ENCODE results near the gene TRA2A.

Gene TRA2A

DNA sequence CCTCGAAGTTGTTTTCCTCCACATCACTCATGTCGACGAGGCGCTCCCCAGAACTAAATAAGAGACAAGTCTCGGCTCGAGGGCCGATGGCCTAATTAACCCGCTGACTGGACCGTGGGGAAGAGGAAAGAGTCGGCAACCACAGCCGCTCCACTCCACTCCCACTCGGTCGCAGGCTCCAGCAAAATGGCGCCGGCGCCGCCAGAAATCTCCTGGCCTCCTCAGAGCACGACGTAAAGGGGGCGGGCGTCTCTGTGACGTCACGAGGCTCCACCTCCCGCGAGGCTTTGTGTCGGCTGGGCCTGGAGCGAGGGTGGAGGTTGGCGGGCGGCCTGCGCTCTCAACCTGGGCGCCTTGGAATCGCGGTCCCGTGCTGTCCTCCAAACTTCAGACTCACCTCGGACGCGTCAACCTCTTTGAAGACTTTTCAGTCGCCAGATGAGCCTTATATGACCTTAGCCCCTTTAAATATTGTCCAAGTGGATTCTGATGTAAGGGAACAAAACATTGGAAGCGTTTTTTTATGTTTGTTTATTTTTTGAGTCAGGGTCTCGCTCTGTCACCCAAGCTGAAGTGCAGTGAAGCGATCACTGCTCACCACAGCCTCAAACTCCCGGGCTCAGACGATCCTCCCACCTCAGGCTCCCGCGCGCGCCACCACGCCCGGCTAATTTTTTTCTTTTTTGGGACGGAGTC, at the start of gene TRA2A:
Gene TRA2A, minus strand, starts transcription at position 188 of the 696 bp plus-strand sequence. Its CDS starts 157 bp downstream, at position 31.
- TF ChIP-seq, protein P1, sequence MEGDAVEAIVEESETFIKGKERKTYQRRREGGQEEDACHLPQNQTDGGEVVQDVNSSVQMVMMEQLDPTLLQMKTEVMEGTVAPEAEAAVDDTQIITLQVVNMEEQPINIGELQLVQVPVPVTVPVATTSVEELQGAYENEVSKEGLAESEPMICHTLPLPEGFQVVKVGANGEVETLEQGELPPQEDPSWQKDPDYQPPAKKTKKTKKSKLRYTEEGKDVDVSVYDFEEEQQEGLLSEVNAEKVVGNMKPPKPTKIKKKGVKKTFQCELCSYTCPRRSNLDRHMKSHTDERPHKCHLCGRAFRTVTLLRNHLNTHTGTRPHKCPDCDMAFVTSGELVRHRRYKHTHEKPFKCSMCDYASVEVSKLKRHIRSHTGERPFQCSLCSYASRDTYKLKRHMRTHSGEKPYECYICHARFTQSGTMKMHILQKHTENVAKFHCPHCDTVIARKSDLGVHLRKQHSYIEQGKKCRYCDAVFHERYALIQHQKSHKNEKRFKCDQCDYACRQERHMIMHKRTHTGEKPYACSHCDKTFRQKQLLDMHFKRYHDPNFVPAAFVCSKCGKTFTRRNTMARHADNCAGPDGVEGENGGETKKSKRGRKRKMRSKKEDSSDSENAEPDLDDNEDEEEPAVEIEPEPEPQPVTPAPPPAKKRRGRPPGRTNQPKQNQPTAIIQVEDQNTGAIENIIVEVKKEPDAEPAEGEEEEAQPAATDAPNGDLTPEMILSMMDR (IDR thresholded peaks at IDR 0.05; ENCODE audit: borderline replicate concordance, control extremely low read depth, extremely low read depth, insufficient read depth, missing control alignments), result no peak
- in situ Hi-C loops (cut with MboI; ENCODE audit: low sequenced_read_pairs, unreplicated experiment), result no loop called here
- peak; percentile 97 for DNase-seq (ENCODE audit: low spot score)

DNA sequence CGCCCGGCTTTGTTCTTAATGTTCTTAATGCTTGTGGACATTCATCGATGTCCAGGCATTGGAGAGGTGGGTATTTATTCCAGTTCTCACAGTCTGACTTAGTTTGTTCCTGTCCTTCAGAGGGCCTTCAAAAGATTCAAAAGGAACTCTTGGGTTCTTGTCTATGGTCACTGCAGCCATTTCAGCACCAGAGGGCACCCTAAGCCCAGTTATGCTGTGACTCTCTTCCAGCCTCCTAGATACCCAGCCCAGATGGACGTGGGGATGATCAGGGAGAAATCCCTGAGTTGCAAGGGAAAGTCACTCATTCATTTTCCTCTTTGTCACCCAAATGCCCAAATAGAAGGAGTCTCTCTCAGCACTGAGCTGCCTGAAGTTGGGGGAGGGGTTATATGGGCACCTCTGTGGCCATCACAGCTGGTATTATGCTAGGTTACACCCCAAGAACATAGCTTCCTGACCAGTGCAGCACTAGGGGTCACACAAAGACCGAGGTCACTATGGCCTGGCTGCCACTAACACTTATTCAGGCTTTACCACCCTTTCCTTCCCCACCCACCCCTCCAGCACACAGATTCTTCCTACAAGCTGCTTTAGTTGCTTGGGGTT, 38.9 kb upstream of the TRA2A start:
- TF ChIP-seq, protein P1 (IDR thresholded peaks at IDR 0.05; ENCODE audit: borderline replicate concordance, control extremely low read depth, extremely low read depth, insufficient read depth, missing control alignments), result peak; percentile 67
- in situ Hi-C loops (cut with MboI; ENCODE audit: low sequenced_read_pairs, unreplicated experiment), result no loop called here
- peak; percentile 80 for DNase-seq (ENCODE audit: low spot score)

DNA sequence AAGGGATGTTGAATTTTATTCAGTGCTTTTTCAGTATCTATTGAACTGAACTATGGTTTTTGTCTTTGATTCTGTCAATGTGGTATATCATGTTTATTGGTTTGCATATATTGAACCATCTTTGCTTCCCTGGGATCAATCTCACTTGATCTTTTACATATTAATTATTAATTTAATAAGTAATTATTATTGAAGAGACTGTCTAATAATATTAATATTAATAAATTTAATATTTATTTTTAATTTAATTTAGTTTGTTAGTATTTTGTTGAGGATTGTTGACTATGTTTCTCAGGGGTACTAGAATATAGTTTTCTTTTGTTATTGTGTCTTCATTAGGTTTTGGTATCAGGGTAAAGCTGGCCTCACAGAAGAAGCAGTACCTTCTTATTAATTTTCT, 26.5 kb upstream of the TRA2A start:
- in situ Hi-C loops (cut with MboI; ENCODE audit: low sequenced_read_pairs, unreplicated experiment), result no loop called here
- DNase-seq (ENCODE audit: low spot score), result no peak

DNA sequence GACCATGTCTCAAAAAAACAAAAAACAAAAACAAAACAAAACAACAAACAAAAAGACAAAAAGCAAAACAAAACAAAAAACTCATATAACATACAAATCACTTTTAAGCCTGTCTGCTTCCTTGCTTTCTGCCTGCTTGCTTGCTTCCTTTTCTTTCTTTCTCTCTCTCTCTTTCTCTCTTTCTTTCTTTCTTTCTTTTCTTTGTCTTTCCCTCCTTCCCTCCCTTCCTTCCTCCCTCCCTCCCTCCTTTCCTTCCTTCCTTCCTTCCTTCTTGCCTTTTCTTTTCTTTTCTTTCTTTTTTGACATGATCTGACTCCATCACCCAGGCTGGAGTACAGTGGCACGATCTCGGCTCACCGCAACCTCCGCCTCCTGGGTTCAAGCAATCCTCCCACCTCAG, 15.9 kb upstream of the TRA2A start:
- no peak for DNase-seq (ENCODE audit: low spot score)
- in situ Hi-C loops (cut with MboI; ENCODE audit: low sequenced_read_pairs, unreplicated experiment), result loop anchor here (10.0 kb wide), 1 partner anchor 273 kb away; no protein-coding TSS in a partner anchor
- TF ChIP-seq, protein P1 (IDR thresholded peaks at IDR 0.05; ENCODE audit: borderline replicate concordance, control extremely low read depth, extremely low read depth, insufficient read depth, missing control alignments), result no peak

More for the DNA sequence above, 26.5 kb upstream of the TRA2A start:
- TF ChIP-seq, protein P1 (IDR thresholded peaks at IDR 0.05; ENCODE audit: borderline replicate concordance, control extremely low read depth, extremely low read depth, insufficient read depth, missing control alignments), result no peak

DNA sequence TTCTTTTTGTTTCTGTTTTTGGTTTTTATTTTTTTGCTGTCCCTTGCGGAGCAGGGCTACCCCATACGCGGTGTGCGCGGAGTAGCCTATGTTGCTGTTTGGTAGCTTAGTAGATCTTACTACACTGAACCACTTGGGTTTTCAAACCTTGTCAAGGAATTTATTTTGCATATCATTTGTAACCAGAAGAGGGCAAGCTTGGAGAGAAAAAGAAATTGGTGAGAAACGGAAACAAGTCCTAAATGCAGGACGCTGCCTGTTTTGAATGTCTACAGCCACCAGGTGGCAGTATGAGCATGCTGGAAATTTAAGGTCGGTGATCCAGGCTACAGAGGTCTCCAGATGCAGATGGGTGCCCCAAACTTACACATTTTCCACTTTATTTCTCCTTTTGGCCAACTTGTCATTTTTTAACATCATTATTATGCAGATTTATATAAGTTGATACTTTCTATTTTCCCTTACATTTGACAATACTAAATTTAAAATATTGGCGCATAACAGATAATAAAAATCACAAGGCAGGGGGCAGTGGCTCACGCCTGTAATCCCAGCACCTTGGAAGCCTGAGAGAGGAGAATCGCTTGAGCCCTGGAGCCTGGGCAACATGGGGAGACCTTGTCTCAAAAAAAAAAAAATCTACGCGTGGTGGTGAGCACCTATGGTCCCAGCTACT, 15.3 kb upstream of the TRA2A start:
- peak; percentile 81 for DNase-seq (ENCODE audit: low spot score)
- TF ChIP-seq, protein P1 (IDR thresholded peaks at IDR 0.05; ENCODE audit: borderline replicate concordance, control extremely low read depth, extremely low read depth, insufficient read depth, missing control alignments), result peak; percentile 84
- in situ Hi-C loops (cut with MboI; ENCODE audit: low sequenced_read_pairs, unreplicated experiment), result loop anchor here (10.0 kb wide), 1 partner anchor 272 kb away; no protein-coding TSS in a partner anchor

DNA sequence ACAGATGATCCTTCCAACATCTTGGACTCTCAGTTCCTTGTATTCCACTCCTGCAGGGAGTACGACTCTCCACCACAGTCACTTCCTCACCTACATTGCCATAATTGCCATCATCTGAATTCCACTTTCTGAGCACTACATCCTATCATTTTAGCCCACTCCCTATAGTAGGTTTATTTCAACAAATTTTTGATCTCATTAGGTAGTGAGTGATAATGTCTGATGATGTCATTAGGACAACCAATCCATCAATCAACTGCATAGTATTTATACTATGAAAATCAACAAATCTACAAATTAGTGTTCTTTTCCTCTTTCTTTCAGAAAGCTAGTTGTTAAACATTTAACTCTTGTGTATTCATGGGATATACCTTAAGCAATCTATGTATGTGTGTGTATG, 13.7 kb upstream of the TRA2A start:
- in situ Hi-C loops (cut with MboI; ENCODE audit: low sequenced_read_pairs, unreplicated experiment), result loop anchor here (10.0 kb wide), 1 partner anchor 271 kb away; no protein-coding TSS in a partner anchor

More for the DNA sequence above, 13.7 kb upstream of the TRA2A start:
- DNase-seq (ENCODE audit: low spot score), result no peak
- TF ChIP-seq, protein P1 (IDR thresholded peaks at IDR 0.05; ENCODE audit: borderline replicate concordance, control extremely low read depth, extremely low read depth, insufficient read depth, missing control alignments), result no peak
